ENCODE results near the gene PGM2L1.
"Not testable (repeated sequence)": the region's sequence is repeated elsewhere in the genome, so short reads cannot be mapped to it uniquely, and the experiment has no call there.

PGM2L1 gene

GRCh38 chr11:74400606-74401005 lies 2.4 kb upstream of the PGM2L1 start:
- no peak for DNase-seq (ENCODE audit: low read depth in 3 of 3)

GRCh38 chr11:74397501-74398243 lies 561 bp downstream of the PGM2L1 start:
- DNase-seq (ENCODE audit: low read depth in 3 of 3): peak in 1 of 3 donors; percentile 5

- DNase-seq (ENCODE audit: low read depth in 3 of 3): no peak
Observed at GRCh38 chr11:74392256-74392655, 6.0 kb downstream of the PGM2L1 start.

DNA sequence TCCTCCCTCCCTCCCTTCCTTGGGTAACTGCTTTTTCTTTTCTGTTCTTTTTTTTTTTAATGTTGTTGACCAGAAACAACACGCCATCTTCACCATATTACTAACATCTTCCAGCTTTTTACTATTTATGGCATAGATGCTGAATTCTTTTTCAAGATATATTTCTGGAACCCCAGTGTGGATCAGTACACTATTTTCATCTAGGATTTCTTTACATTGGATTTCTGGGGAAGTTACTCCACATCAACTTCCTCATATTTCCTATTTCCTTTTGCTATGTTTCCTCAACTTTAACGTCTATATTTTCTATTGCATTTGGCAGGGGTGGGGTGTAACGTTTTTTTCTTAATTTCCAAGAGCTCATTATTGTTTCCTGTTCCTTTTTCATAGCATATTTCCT lies 7.0 kb downstream of the PGM2L1 start:
- DNase-seq (ENCODE audit: low read depth in 3 of 3): no peak

- DNase-seq (ENCODE audit: low read depth in 3 of 3): no peak
Observed at GRCh38 chr11:74390697-74391096, 7.5 kb downstream of the PGM2L1 start.

DNA sequence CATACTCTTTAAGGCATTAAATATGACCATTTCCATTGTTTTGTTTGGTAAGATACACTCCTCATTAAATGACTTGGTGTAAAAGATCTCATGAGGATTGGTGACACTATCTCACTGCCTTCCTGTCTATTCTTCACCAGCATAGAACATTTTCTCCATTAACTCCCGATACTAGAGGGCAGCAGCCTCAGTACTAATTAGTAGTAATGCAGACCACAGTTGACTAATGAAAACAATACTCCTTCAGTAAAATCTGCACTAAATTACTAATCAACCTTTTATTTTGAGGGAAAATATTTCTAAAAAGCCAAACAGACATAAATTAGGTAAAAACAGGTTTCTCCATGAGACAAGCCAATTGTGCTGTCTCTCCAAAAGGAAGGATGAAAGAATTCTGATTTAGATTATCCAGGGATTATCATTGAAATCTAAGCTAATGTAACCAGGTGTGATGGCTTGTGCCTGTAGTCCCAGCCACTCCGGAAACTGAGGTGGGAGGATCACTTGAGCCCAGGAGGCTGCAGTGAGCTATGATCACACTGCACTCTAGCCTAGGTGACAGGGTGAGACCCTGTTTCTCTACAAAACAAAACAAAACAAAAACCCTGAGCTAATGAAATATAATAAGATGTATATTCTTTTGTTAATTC lies 9.4 kb downstream of the PGM2L1 start:
- peak; percentile 22 to 72 (median 46) for DNase-seq (ENCODE audit: low read depth in 3 of 3)

- DNase-seq (ENCODE audit: low read depth in 3 of 3): no peak
Observed at GRCh38 chr11:74384641-74385040, 13.6 kb downstream of the PGM2L1 start.

DNA sequence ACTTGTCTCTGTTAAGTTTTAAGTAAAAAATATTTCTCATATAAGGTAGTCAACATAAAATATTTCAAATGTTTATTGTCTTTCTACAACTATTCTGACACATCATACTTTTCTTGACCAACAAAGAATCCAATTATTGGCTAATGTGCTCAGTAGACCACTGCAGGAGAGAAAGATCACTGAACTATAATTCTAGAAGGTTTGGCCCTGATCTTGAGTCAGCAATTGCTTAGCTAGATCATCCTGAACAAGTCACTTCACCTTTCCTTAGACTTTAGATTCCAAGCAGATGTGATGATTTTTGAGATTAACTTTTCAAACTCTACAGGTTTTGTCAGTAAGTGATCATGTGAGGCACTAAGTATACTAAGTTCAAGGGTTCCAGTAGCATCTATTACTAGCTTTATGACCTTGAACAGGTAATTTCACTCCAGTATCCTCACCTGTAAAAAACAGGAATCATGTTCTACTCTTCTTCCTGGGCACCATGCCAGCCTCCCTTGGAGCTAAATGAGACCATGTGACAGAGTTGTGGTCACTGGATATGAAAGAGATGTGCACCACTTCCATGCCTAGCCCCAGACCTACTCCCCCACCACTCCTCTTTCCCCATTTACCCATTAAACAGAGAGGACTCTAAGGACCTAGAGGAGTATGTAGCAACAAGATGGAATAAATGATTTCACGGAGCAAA lies 17.3 kb downstream of the PGM2L1 start:
- DNase-seq (ENCODE audit: low read depth in 3 of 3): no peak

DNA sequence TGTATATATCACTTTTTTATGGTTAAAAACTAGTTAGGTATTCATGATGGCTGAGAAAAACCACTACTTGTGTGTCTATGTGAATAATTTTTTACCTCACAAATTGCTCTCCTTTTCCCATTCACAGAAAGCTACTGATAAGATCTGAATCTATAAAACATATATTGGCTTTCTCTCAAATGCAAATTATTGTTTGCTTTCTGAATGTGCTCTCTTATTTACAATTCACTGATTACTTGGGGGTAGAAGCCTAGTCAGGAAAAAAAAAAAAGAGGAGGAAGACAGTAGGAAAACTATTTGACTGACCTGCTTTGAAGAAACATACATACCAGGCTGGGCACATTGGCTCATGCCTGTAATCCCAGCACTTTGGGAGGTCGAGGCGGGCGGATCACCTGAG lies 20.5 kb downstream of the PGM2L1 start:
- DNase-seq (ENCODE audit: low read depth in 3 of 3): no peak

- DNase-seq (ENCODE audit: low read depth in 3 of 3): no peak
Observed at GRCh38 chr11:74373382-74373781, 24.9 kb downstream of the PGM2L1 start.

GRCh38 chr11:74371269-74372052 lies 26.8 kb downstream of the PGM2L1 start:
- DNase-seq (ENCODE audit: low read depth in 3 of 3): no peak

- no peak for DNase-seq (ENCODE audit: low read depth in 3 of 3)
Observed at GRCh38 chr11:74370123-74370522, 28.1 kb downstream of the PGM2L1 start.

DNA sequence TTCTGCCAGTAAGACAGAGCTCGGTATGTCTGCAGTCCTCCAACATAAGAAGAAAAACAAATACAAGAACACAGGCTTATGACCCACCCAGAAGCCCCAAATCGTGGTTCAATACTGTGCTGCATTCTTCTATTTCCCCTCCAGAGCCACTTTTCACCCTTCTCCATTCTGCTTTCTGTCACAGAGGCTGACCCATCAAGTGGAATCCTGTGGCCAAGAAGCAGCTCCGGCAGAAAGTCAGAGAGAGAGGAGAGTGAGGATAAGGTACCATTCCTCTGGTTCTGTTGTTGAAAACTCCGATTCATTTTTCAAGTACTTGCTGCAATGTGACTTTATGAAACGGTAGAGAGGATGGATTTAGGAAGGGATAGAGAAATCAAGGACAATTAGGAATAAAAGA lies 30.4 kb downstream of the PGM2L1 start:
- DNase-seq (ENCODE audit: low read depth in 3 of 3): no peak

DNA sequence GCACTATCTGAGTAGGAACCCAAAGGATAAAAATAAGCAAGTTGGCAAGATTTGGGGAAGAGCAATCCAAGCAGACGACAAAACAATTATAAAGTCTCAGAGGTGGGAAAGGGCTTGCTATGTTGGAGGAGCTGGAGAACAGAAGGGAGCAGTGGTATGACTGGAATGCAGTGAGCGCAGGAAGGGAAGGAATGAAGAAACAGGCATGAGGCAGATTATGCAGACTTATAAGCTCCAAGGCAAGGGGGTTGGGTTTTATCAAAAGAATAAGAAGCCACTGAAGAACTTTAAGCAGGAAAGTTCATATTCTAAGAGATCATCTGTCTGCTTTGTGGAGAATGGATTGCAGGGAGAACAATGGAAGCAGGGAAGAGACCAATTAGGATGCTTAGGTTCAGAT lies 31.7 kb downstream of the PGM2L1 start:
- no peak for DNase-seq (ENCODE audit: low read depth in 3 of 3)

DNA sequence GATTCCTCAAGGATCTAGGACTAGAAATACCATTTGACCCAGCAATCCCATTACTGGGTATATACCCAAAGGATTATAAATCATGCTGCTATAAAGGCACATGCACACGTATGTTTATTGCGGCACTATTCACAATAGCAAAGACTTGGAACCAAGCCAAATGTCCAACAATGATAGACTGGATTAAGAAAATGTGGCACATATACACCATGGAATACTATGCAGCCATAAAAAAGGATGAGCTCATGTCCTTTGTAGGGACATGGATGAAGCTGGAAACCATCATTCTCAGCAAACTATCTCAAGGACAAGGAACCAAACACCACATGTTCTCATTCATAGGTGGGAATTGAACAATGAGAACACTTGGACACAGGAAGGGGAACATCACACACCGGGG lies 32.4 kb downstream of the PGM2L1 start:
- DNase-seq (ENCODE audit: low read depth in 3 of 3): not testable (repeated sequence)

- DNase-seq (ENCODE audit: low read depth in 3 of 3): no peak
Observed at GRCh38 chr11:74357449-74357848, 40.8 kb downstream of the PGM2L1 start.

DNA sequence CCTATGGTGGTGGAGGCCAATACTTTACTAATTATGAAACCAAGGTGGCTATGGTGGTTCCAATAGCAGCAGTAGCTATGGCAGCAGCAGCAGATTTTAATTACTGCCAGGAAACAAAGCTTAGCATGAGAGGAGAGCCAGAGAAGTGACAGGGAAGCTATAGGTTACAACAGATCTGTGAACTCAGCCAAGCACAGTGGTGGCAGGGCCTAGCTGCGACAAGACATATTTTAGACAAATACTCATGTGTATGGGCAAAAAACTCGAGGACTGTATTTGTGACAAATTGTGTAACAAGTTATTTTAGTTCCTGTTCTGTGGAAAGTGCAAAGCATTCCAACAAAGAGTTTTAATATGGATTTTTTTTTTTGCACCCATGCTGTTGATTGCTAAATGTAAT lies 42.6 kb downstream of the PGM2L1 start:
- DNase-seq (ENCODE audit: low read depth in 3 of 3): no peak

DNA sequence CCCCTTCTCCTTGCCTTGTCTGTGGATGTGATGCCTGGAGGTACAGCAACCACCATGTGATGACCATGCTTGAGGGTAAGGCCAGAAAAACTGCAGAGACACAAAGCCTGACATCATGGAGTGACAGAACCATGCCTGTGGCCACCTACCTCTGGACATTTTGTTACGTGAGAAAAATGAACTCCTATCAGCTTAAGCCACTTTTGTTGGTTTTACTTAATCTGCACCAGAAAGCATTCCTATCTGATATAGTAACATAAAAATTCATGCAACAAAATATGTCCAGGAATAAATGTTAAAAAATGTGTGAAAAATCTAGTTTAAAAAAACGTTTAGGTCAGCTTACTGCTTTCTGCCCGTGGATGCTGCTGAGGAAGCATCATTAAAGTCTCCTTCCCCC lies 44.2 kb downstream of the PGM2L1 start:
- no peak for DNase-seq (ENCODE audit: low read depth in 3 of 3)

DNA sequence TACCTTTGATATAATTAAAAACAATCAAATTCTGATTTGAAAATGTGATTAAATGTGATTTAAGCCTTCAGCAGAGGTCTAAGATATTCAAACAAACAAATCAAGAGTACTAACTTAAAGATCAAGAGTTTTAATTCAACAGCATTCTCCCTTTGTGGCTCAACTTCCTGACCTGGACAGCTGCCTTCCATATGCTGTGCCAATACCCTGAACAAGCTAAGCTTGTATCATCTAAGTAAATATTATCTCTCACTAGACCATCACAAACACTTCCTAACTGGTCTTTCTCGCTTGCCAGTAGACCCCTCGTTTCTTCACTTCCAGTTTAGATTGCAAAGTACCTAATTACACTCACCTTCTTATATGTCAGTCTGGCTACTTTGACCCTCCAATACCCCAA lies 50.9 kb downstream of the PGM2L1 start:
- DNase-seq (ENCODE audit: low read depth in 3 of 3): no peak

DNA sequence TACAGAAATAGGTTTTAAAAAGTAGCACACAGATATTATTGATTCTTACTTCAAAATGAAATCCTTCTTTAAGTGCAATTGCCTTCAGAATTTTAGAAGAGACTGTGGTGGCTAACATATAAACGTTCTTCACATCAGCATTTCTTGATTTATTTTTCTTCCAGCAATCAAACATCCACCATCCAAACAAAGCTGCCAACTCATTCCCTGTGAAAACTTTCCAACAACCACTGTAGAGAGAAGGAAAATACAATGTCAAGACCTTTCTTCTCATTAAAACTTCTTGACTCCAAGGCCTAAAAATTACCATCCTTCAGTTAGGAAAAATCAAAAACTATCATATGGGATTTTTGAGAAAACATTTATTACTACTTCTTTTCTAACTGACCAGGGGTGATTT lies 52.8 kb downstream of the PGM2L1 start:
- no peak for DNase-seq (ENCODE audit: low read depth in 3 of 3)

DNA sequence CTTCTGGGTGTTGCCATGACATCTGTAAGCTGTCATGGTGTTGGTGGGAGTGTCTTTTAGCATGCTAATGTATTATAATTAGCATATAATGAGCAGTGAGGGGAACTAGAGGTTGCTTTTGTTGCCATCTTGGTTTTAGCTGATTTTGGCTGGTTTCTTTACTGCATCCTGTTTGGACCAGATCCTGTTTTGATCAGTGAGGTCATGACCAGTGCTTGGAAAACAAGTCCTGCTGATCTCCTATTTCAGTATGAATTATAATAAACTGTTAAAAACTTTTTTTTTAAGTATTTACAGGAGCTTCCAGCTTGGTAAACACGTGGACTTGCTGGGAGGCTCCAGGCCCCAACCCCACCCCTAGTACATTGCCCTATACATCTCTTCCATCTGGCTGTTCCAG lies 56.3 kb downstream of the PGM2L1 start:
- DNase-seq (ENCODE audit: low read depth in 3 of 3): no peak

- DNase-seq (ENCODE audit: low read depth in 3 of 3): no peak
Observed at GRCh38 chr11:74339619-74340018, 58.6 kb downstream of the PGM2L1 start.

Measured in stimulated activated CD4-positive, alpha-beta T cell treated with anti-CD3 and anti-CD28 coated beads, TNF-alpha, amount 100 ng/mL, for 48 hours (primary cell).